Spleen (tissue), 7 donors: ENCODE measurements around the gene GPR15LG.

Experiments used
- CTCF ChIP-seq, 11 experiments: fragments of 200-600 bp in 7 of 11; fragments of 450-650 bp in 4 of 11; sonication (generic) in 4 of 11; IDR thresholded peaks in 8 of 11; conservative IDR thresholded peaks in 3 of 11; 1 replicate in 7 of 11; 2 replicates in 4 of 11; pipeline versions ENCODE4 v1.4.0 to v1.8.0; 2016 to 2021; ENCODE audit warnings: antibody characterized with exemption in 11 of 11, inconsistent platforms in 4 of 11, mild to moderate bottlenecking in 1 of 11
- POLR2AphosphoS5 ChIP-seq, 3 donors: sonication (generic); formaldehyde crosslinking; IDR thresholded peaks; one replicate each; pipeline ENCODE4 v1.5.1; 2017; ENCODE audit warnings: antibody characterized with exemption in 3 of 3
- donor health status: DM: no; HTN: no; CAD: no; lungs with moderate emphysema.
- donor health status: DM: no; HTN: no; CAD: no.
- donor health status: DM: no; HTN: no; CAD: no.

- TF ChIP-seq CTCF (IDR thresholded peaks at IDR 0.05 in 8 of 11, conservative IDR thresholded peaks at IDR 0.05 in 3 of 11) (no peak), POLR2AphosphoS5 (IDR thresholded peaks at IDR 0.05) (no peak)
Observed at GRCh38 chr10:84230359-84230758, 56.8 kb downstream of the GPR15LG start.
